IMR-90 (cell line): Measurements from ENCODE around the gene PFKP.

Experiments used
- CTCF ChIP-seq: conservative IDR thresholded peaks from 2 replicates; pipeline ENCODE4 v1.5.1; 2012; ENCODE audit warnings: mild to moderate bottlenecking, low read depth, low read length, improper control_type of control experiment
- POLR2A ChIP-seq: IDR thresholded peaks from 2 replicates; pipeline ENCODE4 v1.6.1; 2012; ENCODE audit warnings: mild to moderate bottlenecking, low read depth, low read length
- RCOR1 ChIP-seq: IDR thresholded peaks from 2 replicates; pipeline ENCODE4 v1.6.1; 2012; ENCODE audit warnings: mild to moderate bottlenecking, low read length, improper control_type of control experiment; ENCODE audit not compliant: insufficient replicate concordance

GRCh38 chr10:3054851-3055199 lies 12.5 kb upstream of the PFKP start:
- TF ChIP-seq RCOR1 (no peak), CTCF (no peak), POLR2A (no peak)
